Mesothelial cell of epicardium (in vitro differentiated cells): ENCODE results near the gene PLA2G4D. TPM values are rescaled to one million over a fixed set of nuclear protein-coding genes. Genes with fewer than 3 reads are reported as not detected.

Experiments
- DNase-seq, 2 experiments: peaks; one replicate each; pipeline ENCODE4 v3.0.0; 2021; ENCODE audit warnings: low spot score in 2 of 2; ENCODE audit not compliant: unreplicated experiment in 2 of 2
- H3K27ac Mint-ChIP-seq: 2 replicates; pipeline ENCODE4 v1.8.0; 2021; ENCODE audit warnings: mixed read lengths
- H3K27me3 Mint-ChIP-seq: 2 replicates; pipeline ENCODE4 v1.8.0; 2021; ENCODE audit warnings: low read depth, mixed read lengths
- H3K36me3 Mint-ChIP-seq: 2 replicates; pipeline ENCODE4 v1.8.0; 2021; ENCODE audit warnings: mixed read lengths
- H3K4me1 Mint-ChIP-seq: 2 replicates; pipeline ENCODE4 v1.8.0; 2021; ENCODE audit warnings: mixed read lengths
- H3K4me3 Mint-ChIP-seq: 2 replicates; pipeline ENCODE4 v1.8.0; 2021; ENCODE audit warnings: mild to moderate bottlenecking, moderate library complexity, mixed read lengths
- H3K9me3 Mint-ChIP-seq: 2 replicates; pipeline ENCODE4 v1.8.0; 2021; ENCODE audit warnings: mixed read lengths
- CTCF ChIP-seq: fragments of 200-600 bp; sonication (generic); IDR thresholded peaks from one replicate; pipeline ENCODE4 v1.5.0; 2021; ENCODE audit warnings: antibody characterized with exemption; ENCODE audit not compliant: unreplicated experiment
- total RNA-seq: library from RNA; stranded (reverse); gene quantifications from 3 replicates; pipeline ENCODE4 v1.2.1, GENCODE V29; 2021

Gene PLA2G4D
- total RNA-seq, 1 donor from 2014 or later, result not detected

GRCh38 chr15:42135351-42135750, 41.0 kb upstream of the PLA2G4D start:
- Mint-ChIP-seq H3K4me3 (no peak overlapping the region), H3K36me3 (no peaks in the 10 kb centered on the region), H3K27me3 (peaks cover 55% of the 10 kb centered on the region), H3K9me3 (peaks cover 12% of the 10 kb centered on the region), H3K4me1 (peaks cover 5% of the 10 kb centered on the region), H3K27ac (no peak overlapping the region)
- no peak for DNase-seq
- no peak for TF ChIP-seq CTCF

GRCh38 chr15:42134617-42135245, 40.4 kb upstream of the PLA2G4D start:
- Mint-ChIP-seq H3K27ac (no peak overlapping the region), H3K4me1 (peaks cover 5% of the 10 kb centered on the region), H3K4me3 (no peak overlapping the region), H3K36me3 (no peaks in the 10 kb centered on the region), H3K27me3 (peaks cover 54% of the 10 kb centered on the region), H3K9me3 (peaks cover 10% of the 10 kb centered on the region)
- TF ChIP-seq CTCF, result no peak
- DNase-seq, result no peak

GRCh38 chr15:42133886-42134502, 39.6 kb upstream of the PLA2G4D start:
- H3K4me1 Mint-ChIP-seq, result peaks cover 5% of the 10 kb centered on the region
- H3K27me3 Mint-ChIP-seq, result peaks cover 57% of the 10 kb centered on the region
- H3K36me3 Mint-ChIP-seq, result no peaks in the 10 kb centered on the region
- H3K27ac Mint-ChIP-seq, result no peak overlapping the region
- DNase-seq, result no peak
- no peak overlapping the region for H3K4me3 Mint-ChIP-seq
- H3K9me3 Mint-ChIP-seq, result peaks cover 2% of the 10 kb centered on the region
- peak; percentile 13 for TF ChIP-seq CTCF

GRCh38 chr15:42133356-42133755, 39.0 kb upstream of the PLA2G4D start:
- H3K36me3 Mint-ChIP-seq, result no peaks in the 10 kb centered on the region
- no peak overlapping the region for H3K4me3 Mint-ChIP-seq
- no peak for TF ChIP-seq CTCF
- DNase-seq, result no peak
- no peak overlapping the region for H3K27ac Mint-ChIP-seq
- H3K27me3 Mint-ChIP-seq, result peaks cover 57% of the 10 kb centered on the region
- H3K9me3 Mint-ChIP-seq, result no peaks in the 10 kb centered on the region
- H3K4me1 Mint-ChIP-seq, result peaks cover 5% of the 10 kb centered on the region

GRCh38 chr15:42131826-42132806, 37.8 kb upstream of the PLA2G4D start:
- no peak for DNase-seq
- Mint-ChIP-seq H3K4me1 (peaks cover 5% of the 10 kb centered on the region), H3K27me3 (peaks cover 67% of the 10 kb centered on the region), H3K36me3 (no peaks in the 10 kb centered on the region), H3K9me3 (no peaks in the 10 kb centered on the region), H3K4me3 (no peak overlapping the region), H3K27ac (no peak overlapping the region)
- TF ChIP-seq CTCF, result no peak
